Left cardiac atrium (tissue), 4 donors: ENCODE results near the gene MRPS23. TPM values are rescaled to one million over a fixed set of nuclear protein-coding genes. Genes with fewer than 3 reads are reported as not detected.
A peak's percentile ranks its signal among the peaks of the same experiment; 100 is the strongest.

Experiments used
- ATAC-seq, 2 donors: fragments of 200-7000 bp; cut with Tn5 transposase; one replicate each; pipeline ENCODE4 v1.9.1; 2020; ENCODE audit warnings: mild to moderate bottlenecking in 2 of 2, moderate library complexity in 2 of 2
- DNase-seq: peaks from one replicate; pipeline ENCODE4 v3.0.0-alpha.2; 2020
- intact Hi-C, 2 donors: fragments of 100-400 bp; cut with DNase I; formaldehyde crosslinking; loops; one replicate each; pipeline versions ENCODE4 v1.14.1 to v1.15.1; 2022 to 2023
- total RNA-seq, 2 donors: library from RNA; stranded (reverse); fragmentation: NEBNext Ultra II Directional; extraction: Animal tissue kit (Norgen Biotek cat#: 25700); gene quantifications; one replicate each; pipeline ENCODE4 v1.2.1, GENCODE V29; 2021
- donor health status: DM: no; HTN: yes; CAD: no.
- donor health status: DM: no; HTN: yes; CAD: no; lungs with severe emphysema.
- donor health status: DM: yes; HTN: yes; CAD: no.
- donor health status: Dilated cardiomyopathy.

MRPS23 gene
- total RNA-seq, 2 donors from 2014 or later, result 45.2 to 55.8 TPM

- ATAC-seq (peak; percentile 77 to 86), DNase-seq (peak; percentile 86)
- intact Hi-C loops, result no loop called here
These were observed 18.4 kb upstream of the MRPS23 start for GRCh38 chr17:57868007-57868909.

DNA sequence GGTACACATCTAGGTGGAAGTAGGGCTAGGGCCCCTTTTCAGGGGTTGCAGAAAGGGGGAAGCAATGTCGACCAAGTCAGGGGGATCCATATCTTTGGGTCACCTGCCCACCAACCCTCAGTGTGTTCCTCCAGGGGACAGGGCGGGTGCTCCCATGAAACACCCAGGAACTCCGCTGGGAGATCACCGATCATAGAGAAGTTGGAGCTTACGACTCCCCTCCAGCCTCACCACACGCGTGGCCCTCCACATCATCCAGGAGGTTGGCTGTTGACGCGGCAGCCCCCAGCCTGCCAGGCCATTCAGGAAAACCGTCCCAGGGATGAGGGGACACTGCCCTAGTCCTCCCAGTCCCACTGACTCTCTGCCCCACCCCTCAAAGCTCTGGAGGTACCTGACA lies 17.3 kb upstream of the MRPS23 start:
- intact Hi-C loops, result no loop called here
- no peak for DNase-seq
- no peak for ATAC-seq

GRCh38 chr17:57866723-57867122 lies 16.9 kb upstream of the MRPS23 start:
- intact Hi-C loops, result no loop called here
- DNase-seq (no peak), ATAC-seq (no peak)

- intact Hi-C loops, result no loop called here
- ATAC-seq (no peak), DNase-seq (no peak)
These were observed 16.5 kb upstream of the MRPS23 start for GRCh38 chr17:57866319-57866718.

GRCh38 chr17:57864273-57864672 lies 14.4 kb upstream of the MRPS23 start:
- no peak for ATAC-seq
- no peak for DNase-seq
- intact Hi-C loops, result no loop called here

GRCh38 chr17:57862694-57863667 lies 13.1 kb upstream of the MRPS23 start:
- ATAC-seq (no peak), DNase-seq (no peak)
- intact Hi-C loops, result no loop called here

DNA sequence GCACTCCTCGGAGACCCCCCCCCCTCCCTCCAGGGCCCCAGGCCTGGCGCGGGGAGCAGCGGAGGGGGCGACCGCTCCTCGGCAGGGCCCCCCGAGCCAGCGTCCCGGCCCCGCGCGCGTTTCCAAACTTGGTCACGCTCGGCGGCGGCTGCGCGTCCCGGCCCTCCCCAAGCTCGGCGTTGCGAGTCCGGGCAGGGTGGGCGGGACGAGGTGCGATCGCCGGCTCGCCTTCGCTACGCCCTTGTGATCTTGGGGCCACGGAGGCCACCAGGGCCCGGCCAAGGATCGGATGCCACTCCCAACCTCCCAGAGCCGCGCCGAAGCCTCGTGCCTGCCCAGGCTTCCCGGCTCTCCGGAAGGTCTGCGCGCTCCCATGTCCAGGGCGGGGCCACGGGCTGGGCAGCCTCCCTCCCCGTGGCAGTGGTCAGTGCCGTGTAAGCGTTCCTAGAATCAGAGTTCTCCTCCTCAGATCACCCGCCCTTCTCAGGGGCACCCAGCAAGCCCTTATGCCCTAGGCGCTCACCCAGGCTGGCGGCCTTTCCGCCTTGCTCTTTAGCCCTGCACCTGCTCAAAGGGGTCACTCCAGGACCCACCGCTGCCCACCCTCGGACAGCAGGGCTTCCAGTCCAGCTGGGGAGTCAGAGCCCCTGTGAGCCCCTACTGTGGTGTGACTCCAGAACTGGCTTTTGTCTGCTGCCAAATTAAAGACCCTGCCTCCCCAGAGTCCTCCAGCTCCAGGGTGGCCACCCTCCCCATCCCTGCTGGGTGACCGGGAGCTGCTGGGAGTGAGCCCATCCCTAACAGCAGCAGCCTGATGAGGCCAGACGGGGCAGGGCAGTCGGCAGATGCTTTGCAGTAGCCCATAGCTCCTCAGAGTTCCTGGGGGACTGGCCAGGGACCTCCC lies 12.2 kb upstream of the MRPS23 start:
- DNase-seq (peak; percentile 86), ATAC-seq (peak; percentile 86 to 87)
- intact Hi-C loops, result no loop called here

DNA sequence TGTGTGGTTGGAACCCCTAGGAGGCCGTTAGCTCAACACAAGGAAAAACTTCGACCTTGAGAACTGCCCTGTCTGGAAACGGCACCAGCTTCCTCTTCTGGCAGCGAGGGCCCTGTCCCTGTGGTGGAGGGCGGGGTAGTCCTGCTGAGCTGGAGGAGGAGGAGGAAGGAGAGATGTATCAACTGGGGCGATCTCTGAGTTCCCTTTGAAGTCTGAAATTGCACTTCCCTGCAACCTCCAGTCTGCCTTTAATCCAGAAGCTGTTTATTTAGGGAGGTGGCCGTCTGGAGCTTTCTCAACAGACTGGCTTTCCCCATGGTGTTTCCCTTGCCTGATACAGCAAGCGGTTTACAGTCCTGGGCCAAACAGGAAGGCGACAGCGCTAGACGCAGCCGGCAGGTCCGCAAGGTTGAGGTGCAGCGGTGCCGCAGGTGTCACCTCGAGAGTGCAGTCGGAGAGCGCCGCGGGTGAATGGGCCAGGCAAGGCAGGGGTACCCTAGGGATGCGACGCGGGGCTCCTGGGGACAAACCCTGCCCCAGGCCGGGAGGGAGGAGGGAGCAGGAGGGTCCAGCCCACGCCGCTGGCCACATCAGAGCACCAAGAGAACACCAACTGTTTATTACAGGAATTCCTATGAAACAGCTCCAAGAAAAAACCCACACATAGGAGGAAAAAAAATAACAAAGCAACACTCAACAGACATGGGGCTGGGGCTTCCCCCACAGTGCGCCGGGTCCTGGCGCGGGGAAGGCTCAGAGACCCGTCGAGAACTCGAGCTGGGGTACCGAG lies 11.4 kb upstream of the MRPS23 start:
- DNase-seq, result peak; percentile 71
- intact Hi-C loops, result no loop called here

GRCh38 chr17:57860414-57860999 lies 10.7 kb upstream of the MRPS23 start:
- ATAC-seq, result no peak

More for the DNA sequence above, 11.4 kb upstream of the MRPS23 start:
- ATAC-seq, result peak; percentile 40 to 64

DNA sequence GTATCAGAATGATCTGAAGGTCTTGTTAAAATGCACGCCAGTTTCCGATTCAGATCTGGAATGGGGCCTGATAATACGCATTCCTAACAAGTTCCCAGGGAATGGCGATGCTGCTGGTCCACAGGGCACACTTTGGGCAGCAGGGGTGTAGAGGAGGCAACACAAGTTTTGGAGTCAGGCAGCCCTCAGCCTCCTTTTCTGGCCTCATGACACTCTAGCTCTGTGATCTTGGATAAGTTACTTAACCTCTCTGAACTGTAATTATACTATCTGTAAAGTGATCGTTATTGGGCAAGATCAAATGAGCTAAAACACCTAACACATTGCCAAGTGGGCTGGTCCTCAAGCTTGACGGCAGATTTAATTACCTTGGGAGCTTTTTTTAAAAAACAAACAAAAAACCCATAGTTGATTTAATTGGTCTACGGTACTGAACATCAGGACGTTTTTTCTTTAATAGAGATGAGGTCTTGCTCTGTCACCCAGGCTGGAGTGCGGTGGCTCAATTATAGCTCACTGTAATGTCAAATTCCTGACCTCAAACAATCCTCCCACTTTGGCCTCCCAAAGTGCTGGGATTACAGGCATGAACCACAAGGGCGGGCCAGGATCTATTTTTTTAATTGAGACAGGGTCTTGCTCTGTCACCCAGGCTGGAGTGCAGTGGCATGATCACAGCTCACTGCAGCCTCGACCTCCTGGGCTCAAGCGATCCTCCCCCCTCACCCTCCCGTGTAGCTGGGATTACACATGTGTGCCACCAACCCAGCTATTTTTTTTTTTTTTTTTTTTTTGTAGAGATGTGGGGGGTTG lies 10.0 kb upstream of the MRPS23 start:
- intact Hi-C loops, result loop anchor here (2.0 to 5.0 kb wide), 3 partner anchors 135 to 252 kb away; no protein-coding TSS in a partner anchor
- ATAC-seq, result no peak
- DNase-seq, result no peak

More at GRCh38 chr17:57860414-57860999, 10.7 kb upstream of the MRPS23 start:
- DNase-seq, result no peak
- intact Hi-C loops, result no loop called here

GRCh38 chr17:57858838-57859237 lies 9.0 kb upstream of the MRPS23 start:
- intact Hi-C loops, result loop anchor here (2.0 to 5.0 kb wide), 3 partner anchors 136 to 253 kb away; no protein-coding TSS in a partner anchor
- ATAC-seq (no peak), DNase-seq (no peak)

DNA sequence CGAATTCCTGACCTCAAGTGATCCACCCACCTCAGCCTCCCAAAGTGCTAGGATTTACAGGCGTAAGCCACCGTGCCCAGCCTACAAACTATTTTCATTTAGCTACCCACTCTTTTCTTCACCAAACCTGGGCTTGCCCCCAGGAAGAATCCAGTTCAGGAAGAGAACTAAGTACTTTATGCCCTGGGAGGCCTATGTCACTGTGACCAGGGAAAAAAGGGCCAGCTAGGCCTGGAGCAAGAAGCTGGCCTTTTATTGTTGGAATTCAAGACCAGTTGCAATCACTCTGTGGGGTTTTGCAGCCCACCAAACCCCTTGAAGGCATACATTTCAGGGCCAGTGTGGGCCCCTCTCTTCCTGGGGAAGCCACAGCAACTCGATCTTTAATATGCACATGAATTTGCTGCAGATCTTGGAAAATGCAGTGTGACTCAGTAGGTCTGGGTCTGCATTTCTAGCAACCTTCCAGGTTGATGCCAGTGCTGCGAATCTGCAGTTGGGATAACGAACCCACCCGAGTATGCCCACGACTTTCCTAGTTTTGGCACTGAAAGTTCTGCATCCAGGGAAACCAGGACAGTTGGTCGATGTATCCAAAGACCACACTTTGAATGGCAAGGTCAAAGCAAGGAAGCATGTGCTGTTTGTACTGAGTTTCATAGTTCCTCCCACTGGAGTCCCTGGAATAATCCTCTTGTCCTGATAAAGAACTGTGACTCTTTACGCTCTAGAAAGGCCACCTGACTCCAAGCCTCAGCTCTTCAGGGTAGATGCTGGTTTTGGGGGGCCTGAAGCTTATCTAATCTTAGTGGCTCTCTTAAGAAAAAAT lies 7.2 kb upstream of the MRPS23 start:
- intact Hi-C loops, result loop anchor here (5.0 kb wide), 2 partner anchors 140 to 255 kb away; no protein-coding TSS in a partner anchor
- ATAC-seq, result no peak
- no peak for DNase-seq

DNA sequence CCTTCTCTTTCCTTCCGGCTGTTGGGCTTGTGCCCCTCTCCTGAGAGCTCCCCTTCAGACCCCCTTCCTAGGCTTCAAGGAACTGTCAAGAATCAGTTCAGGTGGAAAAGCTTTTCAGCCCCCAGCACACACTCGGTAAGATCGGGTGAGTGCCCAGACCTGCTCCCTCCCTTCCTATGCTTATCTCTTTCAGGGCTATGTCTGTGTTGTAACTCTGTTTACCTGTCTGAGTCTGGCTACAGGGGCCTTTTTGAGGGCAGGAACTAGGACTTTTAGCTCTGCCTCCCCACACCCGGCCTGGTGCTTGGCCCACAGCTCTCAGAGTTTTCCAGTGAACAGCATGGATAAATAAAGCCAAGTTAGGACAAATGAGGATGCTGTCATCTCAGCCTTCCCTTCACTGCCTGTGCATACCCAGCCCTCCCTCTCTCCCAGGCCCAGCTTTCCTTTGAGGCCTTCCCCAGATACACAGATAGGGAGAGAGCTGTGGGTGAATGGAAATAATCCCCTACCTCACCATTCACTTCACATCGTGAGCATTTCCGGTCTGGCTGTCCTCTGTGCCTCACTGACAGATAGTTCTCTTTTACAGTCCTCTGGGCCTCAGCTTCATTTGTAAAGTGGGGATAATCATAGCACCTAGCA lies 5.7 kb upstream of the MRPS23 start:
- intact Hi-C loops, result loop anchor here (5.0 kb wide), 2 partner anchors 142 to 257 kb away; no protein-coding TSS in a partner anchor
- no peak for ATAC-seq
- DNase-seq, result no peak

- ATAC-seq (no peak), DNase-seq (peak; percentile 36)
- intact Hi-C loops, result loop anchor here in 1 of 2 donors (5.0 kb wide), 1 partner anchor 39 kb away; no protein-coding TSS in a partner anchor
These were observed 3.9 kb upstream of the MRPS23 start for GRCh38 chr17:57853695-57854094.

DNA sequence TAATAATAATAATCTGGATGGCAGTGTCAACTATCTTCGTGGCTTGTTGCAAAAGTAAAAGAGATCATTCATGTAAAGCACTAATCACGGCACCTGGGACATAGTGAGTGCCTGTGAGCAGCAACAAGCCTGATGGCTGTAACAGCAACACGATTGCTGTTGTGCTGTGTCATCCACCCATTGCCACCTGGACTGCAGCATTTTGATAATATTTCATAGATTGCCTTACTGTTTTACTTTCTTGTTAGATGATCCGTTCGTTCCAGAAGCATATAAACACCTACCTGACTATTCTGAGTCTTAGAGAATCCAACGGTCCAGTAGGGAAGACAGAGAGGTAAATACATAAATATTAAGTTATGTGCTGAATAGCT lies 3.1 kb upstream of the MRPS23 start:
- DNase-seq (no peak), ATAC-seq (no peak)
- intact Hi-C loops, result loop anchor here in 1 of 2 donors (5.0 kb wide), 1 partner anchor 39 kb away; no protein-coding TSS in a partner anchor
